Common myeloid progenitor, CD34-positive (primary cell): ENCODE data around the gene RTP5.

Source experiments
- CTCF ChIA-PET: fragments of 350-600 bp; sonication (Branson Sonifier 250); formaldehyde crosslinking; loops from one replicate; lab custom pipeline; 2021; ENCODE audit warnings: antibody characterized with exemption; lab: Charles Lee
- POLR2A ChIA-PET: fragments of 350-600 bp; sonication (Branson Sonifier 250); formaldehyde crosslinking; loops from one replicate; lab custom pipeline; 2021; ENCODE audit warnings: antibody characterized with exemption; lab: Charles Lee
- DNase-seq, 3 donors: peaks; one replicate each; pipeline versions ENCODE4 v3.0.0 to v3.0.0-alpha.2; 2013
- H3K27ac ChIP-seq, 2 experiments: 1 replicate in 1 of 2; 2 replicates in 1 of 2; pipeline ENCODE4 v1.7.0; 2013; ENCODE audit warnings: inconsistent platforms in 2 of 2, low read length in 2 of 2, mild to moderate bottlenecking in 2 of 2, low read depth in 1 of 2, moderate library complexity in 1 of 2; ENCODE audit not compliant: severe bottlenecking in 2 of 2, insufficient read depth in 1 of 2, poor library complexity in 1 of 2
- H3K27me3 ChIP-seq, 5 experiments: replicated peaks in 2 of 5; 1 replicate in 3 of 5; 2 replicates in 2 of 5; pipeline versions ENCODE4 v1.6.1 to v1.7.0; 2013; ENCODE audit warnings: low read length in 4 of 5, mild to moderate bottlenecking in 2 of 5, moderate library complexity in 2 of 5, inconsistent platforms in 1 of 5; ENCODE audit not compliant: insufficient read depth in 5 of 5, control insufficient read depth in 4 of 5
- H3K36me3 ChIP-seq, 4 experiments: 1 replicate in 2 of 4; 2 replicates in 2 of 4; pipeline versions ENCODE4 v1.6.1 to v1.7.0; 2013; ENCODE audit warnings: low read length in 3 of 4, control low read depth in 1 of 4, mild to moderate bottlenecking in 1 of 4; ENCODE audit not compliant: control insufficient read depth in 4 of 4, insufficient read depth in 4 of 4
- H3K4me1 ChIP-seq, 4 experiments: 1 replicate in 3 of 4; 2 replicates in 1 of 4; pipeline versions ENCODE4 v1.6.1 to v1.7.1; 2013; ENCODE audit warnings: low read length in 3 of 4, mild to moderate bottlenecking in 3 of 4, control low read depth in 1 of 4, inconsistent platforms in 1 of 4, moderate library complexity in 1 of 4; ENCODE audit not compliant: control insufficient read depth in 4 of 4, insufficient read depth in 4 of 4; ENCODE audit errors: control extremely low read depth in 1 of 4
- H3K4me3 ChIP-seq, 7 experiments: 1 replicate in 4 of 7; 2 replicates in 3 of 7; pipeline versions ENCODE4 v1.5.1 to v1.7.0; 2013; ENCODE audit warnings: mild to moderate bottlenecking in 7 of 7, low read length in 6 of 7, moderate library complexity in 6 of 7, inconsistent platforms in 2 of 7, low read depth in 2 of 7, control low read depth in 1 of 7; ENCODE audit not compliant: insufficient read depth in 4 of 7, control insufficient read depth in 1 of 7; ENCODE audit errors: extremely low read depth in 1 of 7
- H3K9me3 ChIP-seq, 5 experiments: 1 replicate in 4 of 5; 2 replicates in 1 of 5; pipeline versions ENCODE4 v1.6.1 to v1.7.1; 2013; ENCODE audit warnings: low read length in 4 of 5, mild to moderate bottlenecking in 2 of 5, inconsistent platforms in 1 of 5, low read depth in 1 of 5, moderate library complexity in 1 of 5; ENCODE audit not compliant: control insufficient read depth in 4 of 5, insufficient read depth in 2 of 5; ENCODE audit errors: control extremely low read depth in 1 of 5
- WGBS: methylation state at CpG from one replicate; pipeline ENCODE4 v1.1.5; 2013; ENCODE audit not compliant: insufficient coverage; 5-methylcytosine and 5-hydroxymethylcytosine counted together

RTP5 gene

DNA sequence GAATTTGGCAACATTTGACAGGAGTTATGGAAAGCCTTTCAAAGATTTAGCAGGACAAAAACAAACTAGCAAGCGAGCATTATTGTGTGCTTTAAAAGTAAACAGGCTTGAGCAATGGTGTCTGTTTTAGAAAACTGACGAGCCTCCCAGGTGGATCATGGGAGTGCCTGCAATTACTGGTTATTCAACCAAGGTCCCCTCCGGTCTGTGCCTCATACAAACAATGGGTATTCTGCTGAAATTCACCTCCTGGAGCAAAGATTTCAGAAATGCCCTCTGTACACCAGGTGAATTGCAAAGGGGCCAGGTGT lies 22.4 kb downstream of the RTP5 start:
- no peak for DNase-seq
- Histone ChIP-seq H3K4me1 (peaks cover 0 to 6% (median 2%) of the 10 kb centered on the region in 4 experiments), H3K27ac (no peak overlapping the region), H3K27me3 (no peaks in the 10 kb centered on the region), H3K9me3 (peaks cover 0 to 3% (median 0%) of the 10 kb centered on the region in 5 experiments), H3K36me3 (peaks cover under 1 to 23% (median 7%) of the 10 kb centered on the region in 4 experiments), H3K4me3 (no peak overlapping the region)
- ChIA-PET POLR2A (no interaction called here), CTCF (no interaction called here)
- 93% methylated on average over 3 of the region's 3 CpGs for WGBS

DNA sequence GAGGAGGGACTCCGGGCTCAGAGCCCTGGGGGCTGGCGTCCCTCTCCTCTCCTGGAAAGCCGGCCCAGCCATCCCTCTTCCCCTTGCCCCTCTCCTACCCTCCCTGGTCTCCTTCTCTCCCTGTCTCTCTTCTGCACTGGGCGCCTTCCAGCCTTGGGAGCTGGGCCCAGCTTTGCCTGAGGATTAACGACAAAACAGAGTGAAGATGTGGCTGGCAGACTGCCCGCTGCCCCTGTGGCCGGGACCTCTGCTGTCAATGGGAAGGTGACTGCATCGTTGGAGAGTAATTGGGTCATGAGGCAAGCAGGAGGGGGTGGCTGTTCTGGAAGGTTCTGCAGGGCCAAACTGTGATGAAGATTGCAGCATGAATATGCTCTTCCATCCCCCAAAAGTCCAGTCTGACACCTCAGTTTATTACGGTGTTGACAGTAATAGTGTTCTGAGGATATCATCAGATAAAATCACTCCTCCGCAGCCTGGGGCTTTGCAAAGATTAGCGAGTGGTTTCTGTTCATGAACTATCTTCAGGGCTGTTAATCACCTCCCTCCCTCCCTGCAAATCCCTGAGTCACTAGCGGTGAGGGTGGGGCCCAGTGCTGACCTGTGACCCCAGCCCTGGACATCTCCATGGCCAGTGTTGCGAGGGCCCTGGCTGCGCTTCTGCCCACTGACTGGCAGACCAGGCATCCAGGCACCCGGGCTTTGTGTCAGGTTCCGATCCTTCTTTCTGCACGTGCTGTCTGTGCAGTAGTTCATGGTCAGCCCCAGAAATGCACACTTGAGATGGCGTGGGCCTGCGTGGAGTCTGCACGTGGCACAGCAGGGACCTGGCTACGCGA lies 23.0 kb downstream of the RTP5 start:
- no peak overlapping the region for H3K27ac ChIP-seq
- H3K36me3 ChIP-seq = peaks cover 0 to 22% (median 3%) of the 10 kb centered on the region in 4 experiments
- H3K4me3 ChIP-seq = no peak overlapping the region
- H3K27me3 ChIP-seq = no peaks in the 10 kb centered on the region
- peaks cover 0 to 6% (median 2%) of the 10 kb centered on the region in 4 experiments for H3K4me1 ChIP-seq
- 92% methylated on average over 16 of the region's 22 CpGs for WGBS
- ChIA-PET POLR2A (no interaction called here), CTCF (no interaction called here)
- no peak for DNase-seq
- H3K9me3 ChIP-seq = peaks cover 0 to 3% (median 0%) of the 10 kb centered on the region in 5 experiments

DNA sequence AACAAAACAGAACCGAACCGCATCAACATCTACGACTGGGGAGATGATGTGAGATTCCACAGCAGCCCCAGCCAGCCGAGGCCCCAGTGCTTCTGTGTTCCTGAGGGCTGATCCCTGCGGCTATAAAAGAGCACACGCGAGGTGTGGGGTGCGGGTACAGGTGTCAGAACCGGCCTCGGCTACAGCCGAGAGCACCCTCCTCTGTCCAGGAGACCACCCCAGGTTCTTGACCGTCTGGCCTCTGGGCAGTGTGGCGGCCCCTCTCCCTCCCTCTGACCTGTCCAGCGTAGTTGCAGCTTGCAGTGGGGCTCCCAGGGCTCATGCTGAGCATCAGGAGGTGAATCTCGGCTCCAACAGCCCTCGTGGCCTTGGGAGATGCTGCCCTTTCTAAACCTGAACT lies 23.7 kb downstream of the RTP5 start:
- H3K4me3 ChIP-seq = no peak overlapping the region
- CTCF ChIA-PET = interaction anchor here (1.6 kb wide), 1 partner anchor 15 kb away, joined by 3 read pairs; no protein-coding TSS in a partner anchor

DNA sequence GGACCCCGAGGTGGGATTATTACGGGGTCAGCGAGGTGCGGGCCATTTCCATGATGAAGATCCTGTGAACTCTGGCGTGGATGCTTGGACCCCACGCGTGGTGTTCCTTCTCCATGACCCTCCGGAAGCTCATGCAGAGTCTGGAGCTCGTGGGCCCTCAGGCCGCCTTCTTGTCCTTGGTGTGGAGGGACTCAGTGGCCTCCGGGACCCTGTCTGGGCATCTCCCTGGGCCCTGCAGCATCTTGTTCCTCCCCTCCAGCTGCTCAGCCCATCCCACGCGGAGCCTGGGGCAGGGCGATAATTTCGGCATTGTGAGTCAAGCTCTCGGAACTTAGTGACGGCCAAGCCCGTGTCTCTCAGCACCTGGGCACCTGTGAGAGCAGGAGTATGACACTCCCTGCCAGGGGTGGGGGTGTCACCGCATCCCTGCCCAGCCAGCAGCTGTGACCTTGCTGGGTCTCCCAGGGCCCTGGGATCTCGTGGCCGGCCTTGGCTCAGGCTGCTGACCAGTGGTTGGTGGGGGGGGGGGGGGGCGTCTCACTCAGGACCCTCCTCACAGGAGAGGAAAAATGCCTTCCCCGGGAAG lies 24.6 kb downstream of the RTP5 start:
- Histone ChIP-seq H3K9me3 (no peaks in the 10 kb centered on the region), H3K36me3 (peaks cover 0 to 20% (median 3%) of the 10 kb centered on the region in 4 experiments), H3K4me3 (no peak overlapping the region), H3K27ac (no peak overlapping the region), H3K27me3 (no peaks in the 10 kb centered on the region), H3K4me1 (peaks cover 0 to 4% (median 0%) of the 10 kb centered on the region in 4 experiments)
- ChIA-PET CTCF (interaction anchor here (1.6 kb wide), 1 partner anchor 16 kb away, joined by 3 read pairs; no protein-coding TSS in a partner anchor), POLR2A (interaction anchor here (0.5 kb wide), 1 partner anchor 98 kb away, joined by 3 read pairs; no protein-coding TSS in a partner anchor)
- no peak for DNase-seq
- 94% methylated on average over 21 of the region's 23 CpGs for WGBS

More for the DNA sequence above, 23.7 kb downstream of the RTP5 start:
- DNase-seq = no peak
- WGBS = 97% methylated on average over 13 of the region's 16 CpGs
- Histone ChIP-seq H3K27ac (no peak overlapping the region), H3K27me3 (no peaks in the 10 kb centered on the region), H3K36me3 (peaks cover 0 to 22% (median 3%) of the 10 kb centered on the region in 4 experiments), H3K9me3 (peaks cover 0 to 3% (median 0%) of the 10 kb centered on the region in 5 experiments), H3K4me1 (peaks cover 0 to 4% (median 1%) of the 10 kb centered on the region in 4 experiments)
- POLR2A ChIA-PET = no interaction called here

DNA sequence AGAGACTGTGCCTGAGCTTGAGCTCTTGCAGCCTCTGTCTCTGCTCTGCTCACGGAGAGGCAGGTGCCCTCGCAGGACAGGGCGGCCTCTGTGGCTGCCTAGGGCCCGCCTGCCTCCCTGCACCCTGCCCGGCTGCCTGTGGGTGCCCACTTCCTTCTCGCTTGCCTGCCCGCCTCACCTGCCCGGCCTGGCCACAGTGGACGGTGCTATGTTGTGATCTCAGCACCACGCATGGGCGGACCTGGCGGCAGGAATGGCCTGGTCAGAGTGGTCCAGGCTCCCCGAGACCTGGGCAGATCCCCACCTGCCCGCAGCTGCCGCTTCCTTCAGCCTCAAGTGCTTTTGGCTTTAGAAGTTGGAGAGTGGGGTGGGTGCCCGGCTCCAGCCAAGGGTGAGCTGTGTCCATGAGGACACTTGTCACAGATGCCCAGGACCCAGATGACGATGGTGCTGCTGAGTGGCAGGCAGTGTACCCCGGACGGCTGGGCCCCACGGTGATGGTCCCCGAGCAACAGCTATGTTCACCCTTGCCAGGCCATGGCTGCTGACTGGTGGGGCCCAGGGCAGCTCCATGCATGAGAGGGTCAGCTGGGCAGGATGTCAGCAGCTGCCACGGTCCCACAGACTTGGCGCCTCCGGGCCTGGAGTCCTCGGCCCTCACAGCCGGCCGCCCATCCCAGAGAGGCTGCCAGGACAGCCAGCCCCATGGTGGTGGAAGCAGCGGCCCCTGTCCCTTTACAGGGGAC lies 25.3 kb downstream of the RTP5 start:
- CTCF ChIA-PET = interaction anchor here (1.6 kb wide), 1 partner anchor 16 kb away, joined by 3 read pairs; no protein-coding TSS in a partner anchor
- DNase-seq = no peak
- POLR2A ChIA-PET = no interaction called here
- no peaks in the 10 kb centered on the region for H3K9me3 ChIP-seq
- WGBS = 86% methylated on average over 21 of the region's 28 CpGs
- H3K4me1 ChIP-seq = peaks cover 0 to 4% (median 0%) of the 10 kb centered on the region in 4 experiments
- H3K27me3 ChIP-seq = no peaks in the 10 kb centered on the region
- no peak overlapping the region for H3K27ac ChIP-seq
- H3K4me3 ChIP-seq = no peak overlapping the region
- peaks cover 0 to 19% (median 3%) of the 10 kb centered on the region in 4 experiments for H3K36me3 ChIP-seq

DNA sequence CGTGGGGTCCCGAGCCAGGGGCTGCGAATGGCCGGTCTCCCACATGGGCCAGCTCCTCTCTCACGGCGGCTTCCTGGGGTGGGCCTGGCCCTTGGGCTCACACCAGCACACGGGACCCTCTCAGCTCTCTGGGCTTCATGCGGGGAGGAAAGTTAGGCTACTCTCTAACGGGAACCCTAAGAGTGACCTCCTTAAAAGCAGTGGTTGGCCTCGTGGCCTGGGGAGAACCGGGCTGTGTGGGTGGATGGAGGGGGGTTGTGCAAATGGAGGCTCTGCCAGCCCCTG lies 25.8 kb downstream of the RTP5 start:
- Histone ChIP-seq H3K36me3 (peaks cover 0 to 18% (median 3%) of the 10 kb centered on the region in 4 experiments), H3K4me3 (no peak overlapping the region), H3K27ac (no peak overlapping the region), H3K27me3 (no peaks in the 10 kb centered on the region), H3K4me1 (peaks cover 0 to 4% (median 0%) of the 10 kb centered on the region in 4 experiments), H3K9me3 (no peaks in the 10 kb centered on the region)
- no peak for DNase-seq
- ChIA-PET CTCF (no interaction called here), POLR2A (no interaction called here)
- WGBS = 89% methylated on average over 10 of the region's 11 CpGs
